Loucy (cell line): Measurements from ENCODE around the gene RGL3.

ENCODE experiments used
- CTCF ChIP-seq: fragments of 200-600 bp; sonication (generic); conservative IDR thresholded peaks from 2 replicates; pipeline ENCODE4 v1.5.1; 2014; ENCODE audit warnings: mild to moderate bottlenecking, antibody characterized with exemption, low read length
- EZH2phosphoT487 ChIP-seq: fragments of 200-600 bp; IDR thresholded peaks from 2 replicates; pipeline ENCODE4 v1.6.1; 2018; ENCODE audit warnings: antibody characterized with exemption, mild to moderate bottlenecking, moderate library complexity, borderline replicate concordance

- no peak for TF ChIP-seq EZH2phosphoT487
- no peak for TF ChIP-seq CTCF
Measured at GRCh38 chr19:11387162-11388034, 31.7 kb downstream of the RGL3 start.
